HepG2 (cell line): Measurements from ENCODE around the gene TXNDC9. TPM values are rescaled to one million over a fixed set of nuclear protein-coding genes. Genes with fewer than 3 reads are reported as not detected.

Source experiments
- CREB1 ChIP-seq, 2 experiments: fragments of 450-650 bp in 1 of 2; IDR thresholded peaks; 2 replicates each; pipeline ENCODE4 v1.6.1; 2016 to 2017; ENCODE audit warnings: control low read depth in 1 of 2, mild to moderate bottlenecking in 1 of 2, missing compliant biosample characterization in 1 of 2, missing genetic modification characterization in 1 of 2
- GABPB1 ChIP-seq: IDR thresholded peaks from 2 replicates; pipeline ENCODE4 v1.6.1; 2016; ENCODE audit warnings: mild to moderate bottlenecking, missing genetic modification reagents, moderate library complexity, missing compliant biosample characterization
- HDAC1 ChIP-seq: sonication (generic); formaldehyde crosslinking; IDR thresholded peaks from 2 replicates; pipeline ENCODE4 v1.5.1; 2020; ENCODE audit warnings: mild to moderate bottlenecking, missing genetic modification reagents
- MIER3 ChIP-seq: IDR thresholded peaks from 2 replicates; pipeline ENCODE4 v1.6.1; 2016; ENCODE audit warnings: missing compliant biosample characterization, borderline replicate concordance
- NAIF1 ChIP-seq: sonication (generic); formaldehyde crosslinking; IDR thresholded peaks from 2 replicates; pipeline ENCODE4 v1.5.0; 2020; ENCODE audit warnings: mild to moderate bottlenecking, missing genetic modification reagents, borderline replicate concordance
- SAP130 ChIP-seq: IDR thresholded peaks from 2 replicates; pipeline ENCODE4 v1.6.1; 2016; ENCODE audit warnings: low read depth
- ZBTB10 ChIP-seq: sonication (generic); formaldehyde crosslinking; IDR thresholded peaks from 2 replicates; pipeline ENCODE4 v1.4.0; 2020; ENCODE audit warnings: missing genetic modification reagents, borderline replicate concordance
- ZNF30 ChIP-seq: sonication (generic); formaldehyde crosslinking; IDR thresholded peaks from 2 replicates; pipeline ENCODE4 v1.5.0; 2020; ENCODE audit warnings: mild to moderate bottlenecking, missing genetic modification reagents
- ZNF451 ChIP-seq: sonication (generic); formaldehyde crosslinking; IDR thresholded peaks from 2 replicates; pipeline ENCODE4 v1.5.0; 2020; ENCODE audit warnings: mild to moderate bottlenecking, missing genetic modification reagents
- polyA plus RNA-seq, 8 experiments: library from polyadenylated mRNA; depleted of rRNA in 3 of 8; stranded (reverse) in 7 of 8; unstranded in 1 of 8; fragments of >200 nt; fragmentation: Illumina TruSeq in 4 of 8; extraction: Trizol in 4 of 8; gene quantifications; 2 replicates each; pipeline versions ENCODE4 v1.2.1 to v1.2.3, GENCODE V29; 2011 to 2016; ENCODE audit warnings: low read depth in 4 of 8, missing spikeins in 1 of 8, mixed read lengths in 1 of 8; ENCODE audit not compliant: insufficient read depth in 1 of 8
- total RNA-seq, 5 experiments: library from RNA; depleted of rRNA; stranded (reverse); fragments of >200 nt; fragmentation: Illumina TruSeq; extraction: Trizol; gene quantifications; 2 replicates each; pipeline ENCODE4 v1.2.3, GENCODE V29; 2016; ENCODE audit warnings: low read depth in 1 of 5
- TF ChIP-seq, protein P1 (sequence below), 2 experiments: sonication (generic) in 1 of 2; formaldehyde crosslinking in 1 of 2; IDR thresholded peaks; 2 replicates each; pipeline versions ENCODE4 v1.4.0 to v1.6.1; 2018 to 2020; ENCODE audit warnings: missing genetic modification reagents in 2 of 2, borderline replicate concordance in 1 of 2, low read depth in 1 of 2, mild to moderate bottlenecking in 1 of 2, missing biosample characterization in 1 of 2
- TF ChIP-seq, protein P2 (sequence below): sonication (generic); formaldehyde crosslinking; IDR thresholded peaks from 2 replicates; pipeline ENCODE4 v1.5.0; 2020; ENCODE audit warnings: missing genetic modification reagents
- TF ChIP-seq, protein P3 (sequence below), 2 experiments: sonication (generic) in 1 of 2; formaldehyde crosslinking in 1 of 2; IDR thresholded peaks; 2 replicates each; pipeline versions ENCODE4 v1.6.1 to v1.9.0; 2014 to 2022; ENCODE audit warnings: antibody characterized with exemption in 1 of 2, borderline replicate concordance in 1 of 2, inconsistent platforms in 1 of 2, low read depth in 1 of 2, missing genetic modification reagents in 1 of 2

Gene TXNDC9
- total and polyA plus RNA-seq, 2 of the 13 experiments (the other 11 are each of a cell fraction or from before 2014, with no cell fraction given): 35.2 to 94.6 TPM

DNA sequence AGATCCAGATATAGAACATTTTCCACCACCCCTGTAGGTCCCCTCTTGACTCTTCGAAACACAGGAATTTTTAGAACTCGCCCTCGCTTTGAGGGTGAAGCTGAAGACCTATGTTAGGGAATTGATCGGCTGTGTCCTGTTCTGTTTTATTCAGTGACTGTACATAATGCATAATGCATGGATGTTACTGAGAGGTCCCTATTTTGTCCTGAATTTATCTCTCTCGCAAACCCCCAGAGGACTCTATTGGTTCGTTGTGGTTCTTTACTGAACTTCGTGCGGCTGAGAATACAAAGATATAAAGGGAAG, 625 bp upstream of the TXNDC9 start (continued):
- TF ChIP-seq, protein P1, sequence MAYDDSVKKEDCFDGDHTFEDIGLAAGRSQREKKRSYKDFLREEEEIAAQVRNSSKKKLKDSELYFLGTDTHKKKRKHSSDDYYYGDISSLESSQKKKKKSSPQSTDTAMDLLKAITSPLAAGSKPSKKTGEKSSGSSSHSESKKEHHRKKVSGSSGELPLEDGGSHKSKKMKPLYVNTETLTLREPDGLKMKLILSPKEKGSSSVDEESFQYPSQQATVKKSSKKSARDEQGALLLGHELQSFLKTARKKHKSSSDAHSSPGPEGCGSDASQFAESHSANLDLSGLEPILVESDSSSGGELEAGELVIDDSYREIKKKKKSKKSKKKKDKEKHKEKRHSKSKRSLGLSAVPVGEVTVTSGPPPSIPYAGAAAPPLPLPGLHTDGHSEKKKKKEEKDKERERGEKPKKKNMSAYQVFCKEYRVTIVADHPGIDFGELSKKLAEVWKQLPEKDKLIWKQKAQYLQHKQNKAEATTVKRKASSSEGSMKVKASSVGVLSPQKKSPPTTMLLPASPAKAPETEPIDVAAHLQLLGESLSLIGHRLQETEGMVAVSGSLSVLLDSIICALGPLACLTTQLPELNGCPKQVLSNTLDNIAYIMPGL (CRISPR knock-in tag; IDR thresholded peaks at IDR 0.05; ENCODE audit: borderline replicate concordance in 1 of 2, low read depth in 1 of 2): peak in 1 of 2 experiments; percentile 14; a peak in 1 of 4 replicates
- TF ChIP-seq MIER3 (no peak), ZBTB10 (no peak), HDAC1 (CRISPR knock-in tag) (no peak), SAP130 (CRISPR knock-in tag) (no peak), ZNF30 (CRISPR knock-in tag) (0 out of 2 replicates have a peak, but pooled peaks have one; percentile 41), CREB1 (IDR thresholded peaks at IDR 0.05) (no peak), CREB1 (CRISPR knock-in tag; IDR thresholded peaks at IDR 0.05) (peak; percentile 20; the same call in 1 of the 2 replicates), GABPB1 (CRISPR knock-in tag) (no peak), NAIF1 (no peak), ZNF451 (CRISPR knock-in tag) (0 out of 2 replicates have a peak, but pooled peaks have one; percentile 1)
- TF ChIP-seq, protein P2, sequence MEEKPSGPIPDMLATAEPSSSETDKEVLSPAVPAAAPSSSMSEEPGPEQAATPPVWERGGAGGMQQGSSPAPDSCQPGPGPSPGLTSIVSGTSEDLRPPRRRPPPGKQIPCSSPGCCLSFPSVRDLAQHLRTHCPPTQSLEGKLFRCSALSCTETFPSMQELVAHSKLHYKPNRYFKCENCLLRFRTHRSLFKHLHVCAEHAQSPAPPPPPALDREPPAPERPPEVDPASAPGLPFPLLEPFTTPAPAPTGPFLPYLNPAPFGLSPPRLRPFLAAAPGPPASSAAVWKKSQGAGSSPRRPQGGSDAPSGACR: 0 out of 2 replicates have a peak, but pooled peaks have one; percentile 83
- TF ChIP-seq, protein P3, sequence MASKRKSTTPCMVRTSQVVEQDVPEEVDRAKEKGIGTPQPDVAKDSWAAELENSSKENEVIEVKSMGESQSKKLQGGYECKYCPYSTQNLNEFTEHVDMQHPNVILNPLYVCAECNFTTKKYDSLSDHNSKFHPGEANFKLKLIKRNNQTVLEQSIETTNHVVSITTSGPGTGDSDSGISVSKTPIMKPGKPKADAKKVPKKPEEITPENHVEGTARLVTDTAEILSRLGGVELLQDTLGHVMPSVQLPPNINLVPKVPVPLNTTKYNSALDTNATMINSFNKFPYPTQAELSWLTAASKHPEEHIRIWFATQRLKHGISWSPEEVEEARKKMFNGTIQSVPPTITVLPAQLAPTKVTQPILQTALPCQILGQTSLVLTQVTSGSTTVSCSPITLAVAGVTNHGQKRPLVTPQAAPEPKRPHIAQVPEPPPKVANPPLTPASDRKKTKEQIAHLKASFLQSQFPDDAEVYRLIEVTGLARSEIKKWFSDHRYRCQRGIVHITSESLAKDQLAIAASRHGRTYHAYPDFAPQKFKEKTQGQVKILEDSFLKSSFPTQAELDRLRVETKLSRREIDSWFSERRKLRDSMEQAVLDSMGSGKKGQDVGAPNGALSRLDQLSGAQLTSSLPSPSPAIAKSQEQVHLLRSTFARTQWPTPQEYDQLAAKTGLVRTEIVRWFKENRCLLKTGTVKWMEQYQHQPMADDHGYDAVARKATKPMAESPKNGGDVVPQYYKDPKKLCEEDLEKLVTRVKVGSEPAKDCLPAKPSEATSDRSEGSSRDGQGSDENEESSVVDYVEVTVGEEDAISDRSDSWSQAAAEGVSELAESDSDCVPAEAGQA (IDR thresholded peaks at IDR 0.05; ENCODE audit: low read depth): no peak
- TF ChIP-seq, protein P3 (CRISPR knock-in tag; IDR thresholded peaks at IDR 0.05; ENCODE audit: borderline replicate concordance): 0 out of 2 replicates have a peak, but pooled peaks have one; percentile 2
